HCT116 (cell line): ENCODE data around the gene FAM163B.

Experiments used
- EZH2 ChIP-seq: fragments of 200-600 bp; sonication (generic); IDR thresholded peaks from 2 replicates; pipeline ENCODE4 v1.6.1; 2017; ENCODE audit warnings: antibody characterized with exemption, mixed run types
- MAX ChIP-seq: IDR thresholded peaks from 2 replicates; pipeline ENCODE4 v1.6.1; 2012
- POLR2A ChIP-seq: IDR thresholded peaks from 2 replicates; pipeline ENCODE4 v1.7.0; 2011; ENCODE audit warnings: borderline replicate concordance; ENCODE audit not compliant: insufficient read depth, insufficient read length; ENCODE audit errors: extremely low read depth
- SRF ChIP-seq: IDR thresholded peaks from 2 replicates; pipeline ENCODE4 v1.6.1; 2012; ENCODE audit warnings: low read depth
- TF ChIP-seq, protein P1 (sequence below), 3 experiments: fragments of 200-600 bp in 1 of 3; sonication (generic) in 1 of 3; IDR thresholded peaks in 2 of 3; conservative IDR thresholded peaks in 1 of 3; 2 replicates each; pipeline ENCODE4 v1.5.1; 2012 to 2017; ENCODE audit warnings: low read depth in 2 of 3, low read length in 2 of 3, antibody characterized with exemption in 1 of 3, borderline replicate concordance in 1 of 3, control low read depth in 1 of 3, mild to moderate bottlenecking in 1 of 3, mixed read lengths in 1 of 3, mixed run types in 1 of 3, moderate library complexity in 1 of 3; ENCODE audit not compliant: insufficient read depth in 1 of 3

DNA sequence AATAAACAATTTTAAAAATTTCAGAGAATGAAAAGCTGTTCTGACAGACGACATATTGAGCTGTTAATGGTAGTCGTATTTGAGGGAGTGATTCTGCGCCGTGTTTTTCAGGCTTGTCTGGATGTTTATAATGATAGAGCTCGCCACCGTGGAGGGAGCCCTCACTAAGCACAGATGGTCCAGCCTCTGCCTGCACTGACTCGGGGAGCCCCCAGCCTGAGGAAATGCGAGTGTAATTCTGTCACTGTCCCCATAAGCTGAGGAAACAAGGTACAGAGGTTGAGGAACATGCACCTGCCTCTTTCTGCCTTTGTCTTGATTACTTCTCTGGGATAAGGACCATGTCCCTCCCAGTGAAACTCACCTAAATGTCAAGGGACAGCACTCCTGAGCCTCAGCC, 19.6 kb upstream of the FAM163B start:
- TF ChIP-seq, protein P1, sequence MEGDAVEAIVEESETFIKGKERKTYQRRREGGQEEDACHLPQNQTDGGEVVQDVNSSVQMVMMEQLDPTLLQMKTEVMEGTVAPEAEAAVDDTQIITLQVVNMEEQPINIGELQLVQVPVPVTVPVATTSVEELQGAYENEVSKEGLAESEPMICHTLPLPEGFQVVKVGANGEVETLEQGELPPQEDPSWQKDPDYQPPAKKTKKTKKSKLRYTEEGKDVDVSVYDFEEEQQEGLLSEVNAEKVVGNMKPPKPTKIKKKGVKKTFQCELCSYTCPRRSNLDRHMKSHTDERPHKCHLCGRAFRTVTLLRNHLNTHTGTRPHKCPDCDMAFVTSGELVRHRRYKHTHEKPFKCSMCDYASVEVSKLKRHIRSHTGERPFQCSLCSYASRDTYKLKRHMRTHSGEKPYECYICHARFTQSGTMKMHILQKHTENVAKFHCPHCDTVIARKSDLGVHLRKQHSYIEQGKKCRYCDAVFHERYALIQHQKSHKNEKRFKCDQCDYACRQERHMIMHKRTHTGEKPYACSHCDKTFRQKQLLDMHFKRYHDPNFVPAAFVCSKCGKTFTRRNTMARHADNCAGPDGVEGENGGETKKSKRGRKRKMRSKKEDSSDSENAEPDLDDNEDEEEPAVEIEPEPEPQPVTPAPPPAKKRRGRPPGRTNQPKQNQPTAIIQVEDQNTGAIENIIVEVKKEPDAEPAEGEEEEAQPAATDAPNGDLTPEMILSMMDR (IDR thresholded peaks at IDR 0.05 in 2 of 3, conservative IDR thresholded peaks at IDR 0.05 in 1 of 3; ENCODE audit: borderline replicate concordance in 1 of 3, insufficient read depth in 1 of 3, low read depth in 2 of 3, low read length in 2 of 3) = no peak
- TF ChIP-seq POLR2A (no peak), EZH2 (no peak), SRF (no peak), MAX (no peak)
